Stimulated activated naive CD8-positive, alpha-beta T cell treated with anti-CD3 and anti-CD28 coated beads, Interleukin-15, amount 100 ng/mL, for 72 hours (primary cell): Measurements from ENCODE around the gene LHCGR.
"Not testable (repeated sequence)": the region's sequence is repeated elsewhere in the genome, so short reads cannot be mapped to it uniquely, and the experiment has no call there.

Experiments used
- ATAC-seq: fragments of 150-1000 bp; cut with Tn5 transposase; 2 replicates; pipeline ENCODE4 v1.10.0; 2021; ENCODE audit warnings: mild to moderate bottlenecking, moderate library complexity
- DNase-seq, 2 donors: peaks; one replicate each; pipeline ENCODE4 v3.0.0; 2021 to 2022
- H3K27ac Mint-ChIP-seq, 2 donors: one replicate each; pipeline ENCODE4 v1.8.0; 2022; ENCODE audit warnings: mild to moderate bottlenecking in 2 of 2, mixed read lengths in 2 of 2, moderate library complexity in 2 of 2
- H3K27me3 Mint-ChIP-seq: one replicate; pipeline ENCODE4 v1.8.0; 2022; ENCODE audit warnings: mixed read lengths
- H3K4me1 Mint-ChIP-seq: one replicate; pipeline ENCODE4 v1.8.0; 2022; ENCODE audit warnings: mild to moderate bottlenecking, mixed read lengths
- H3K4me3 Mint-ChIP-seq, 2 donors: one replicate each; pipeline ENCODE4 v1.8.0; 2022; ENCODE audit warnings: mild to moderate bottlenecking in 2 of 2, mixed read lengths in 2 of 2, moderate library complexity in 1 of 2
- H3K9me3 Mint-ChIP-seq, 2 donors: one replicate each; pipeline ENCODE4 v1.8.0; 2022; ENCODE audit warnings: mixed read lengths in 2 of 2

LHCGR gene

GRCh38 chr2:48756289-48756688, 765 bp upstream of the LHCGR start:
- no peak overlapping the region for H3K27ac Mint-ChIP-seq
- DNase-seq (no peak), ATAC-seq (no peak)
- H3K9me3 Mint-ChIP-seq = no peaks in the 10 kb centered on the region
- H3K27me3 Mint-ChIP-seq = peaks cover 34% of the 10 kb centered on the region
- H3K4me1 Mint-ChIP-seq = peaks cover 6% of the 10 kb centered on the region
- no peak overlapping the region for H3K4me3 Mint-ChIP-seq

DNA sequence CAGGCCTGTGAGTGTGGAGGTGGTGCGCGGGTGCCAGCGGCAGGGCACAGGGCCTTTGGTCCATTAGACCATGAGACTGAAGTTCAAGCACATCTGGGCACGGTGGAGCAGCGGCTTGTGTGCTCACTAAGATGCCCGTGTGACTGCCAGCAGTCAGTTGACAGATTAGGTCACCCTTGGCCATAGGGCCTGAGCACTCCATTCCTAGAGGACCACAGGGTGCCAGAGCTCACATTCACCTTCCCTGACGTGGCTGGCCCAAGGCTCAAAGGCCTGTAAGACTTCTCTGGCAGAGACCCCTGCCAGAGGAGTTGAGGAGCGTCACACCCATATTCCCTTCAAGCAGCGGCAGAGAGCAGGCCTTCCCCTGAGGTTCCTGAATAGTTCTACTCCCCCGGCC, 650 bp downstream of the LHCGR start:
- no peak overlapping the region for H3K4me3 Mint-ChIP-seq
- no peaks in the 10 kb centered on the region for H3K9me3 Mint-ChIP-seq
- ATAC-seq = no peak
- H3K27me3 Mint-ChIP-seq = peaks cover 34% of the 10 kb centered on the region
- H3K27ac Mint-ChIP-seq = no peak overlapping the region
- peaks cover 6% of the 10 kb centered on the region for H3K4me1 Mint-ChIP-seq
- no peak for DNase-seq

DNA sequence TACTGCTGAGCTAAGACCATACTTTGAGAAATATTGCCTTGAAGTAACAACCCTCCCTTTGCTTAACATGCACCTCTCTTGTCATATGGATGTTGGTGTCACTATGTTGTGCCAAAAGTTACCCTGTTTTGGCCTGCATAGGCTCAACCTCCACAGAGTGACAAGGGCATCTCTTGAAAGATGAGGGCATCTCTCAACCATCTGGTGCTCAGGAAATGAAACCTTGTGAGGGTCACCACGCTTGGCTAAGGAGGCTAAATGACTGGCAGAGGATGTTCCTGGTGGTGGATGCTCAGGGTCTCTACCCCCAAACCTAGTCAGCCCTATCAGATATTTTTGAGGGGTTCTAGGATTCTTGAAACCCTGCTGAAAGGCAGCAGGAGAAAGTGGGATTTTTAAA, 2.3 kb downstream of the LHCGR start:
- Mint-ChIP-seq H3K27ac (no peak overlapping the region), H3K4me3 (no peak overlapping the region), H3K9me3 (no peaks in the 10 kb centered on the region), H3K27me3 (peaks cover 34% of the 10 kb centered on the region), H3K4me1 (peaks cover 6% of the 10 kb centered on the region)
- DNase-seq = no peak
- peak; percentile 26 for ATAC-seq

- Mint-ChIP-seq H3K4me1 (no peaks in the 10 kb centered on the region), H3K27me3 (peaks cover 14% of the 10 kb centered on the region), H3K9me3 (no peaks in the 10 kb centered on the region), H3K4me3 (no peak overlapping the region), H3K27ac (no peak overlapping the region)
- DNase-seq (no peak), ATAC-seq (no peak)
Observed at GRCh38 chr2:48750128-48750739, 5.3 kb downstream of the LHCGR start.

- DNase-seq = no peak
- Mint-ChIP-seq H3K27me3 (peaks cover 6% of the 10 kb centered on the region), H3K27ac (no peak overlapping the region), H3K4me3 (no peak overlapping the region), H3K4me1 (no peaks in the 10 kb centered on the region), H3K9me3 (no peaks in the 10 kb centered on the region)
- ATAC-seq = no peak
Observed at GRCh38 chr2:48749291-48750127, 6.0 kb downstream of the LHCGR start.

- no peak overlapping the region for H3K27ac Mint-ChIP-seq
- no peaks in the 10 kb centered on the region for H3K9me3 Mint-ChIP-seq
- DNase-seq (no peak), ATAC-seq (no peak)
- no peaks in the 10 kb centered on the region for H3K4me1 Mint-ChIP-seq
- H3K4me3 Mint-ChIP-seq = no peak overlapping the region
- H3K27me3 Mint-ChIP-seq = no peaks in the 10 kb centered on the region
Observed at GRCh38 chr2:48747319-48747718, 8.2 kb downstream of the LHCGR start.

DNA sequence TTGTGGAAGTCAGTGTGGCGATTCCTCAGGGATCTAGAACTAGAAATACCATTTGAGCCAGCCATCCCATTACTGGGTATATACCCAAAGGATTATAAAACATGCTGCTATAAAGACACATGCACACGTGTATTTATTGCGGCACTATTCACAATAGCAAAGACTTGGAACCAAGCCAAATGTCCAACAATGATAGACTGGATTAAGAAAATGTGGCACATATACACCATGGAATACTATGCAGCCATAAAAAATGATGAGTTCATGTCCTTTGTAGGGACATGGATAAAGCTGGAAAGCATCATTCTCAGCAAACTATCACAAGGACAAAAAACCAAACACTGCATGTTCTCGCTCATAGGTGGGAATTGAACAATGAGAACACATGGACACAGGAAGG, 16.3 kb downstream of the LHCGR start:
- H3K27ac Mint-ChIP-seq, H3K27me3 Mint-ChIP-seq, H3K9me3 Mint-ChIP-seq, ATAC-seq, H3K4me1 Mint-ChIP-seq, DNase-seq, H3K4me3 Mint-ChIP-seq: not testable (repeated sequence)

DNA sequence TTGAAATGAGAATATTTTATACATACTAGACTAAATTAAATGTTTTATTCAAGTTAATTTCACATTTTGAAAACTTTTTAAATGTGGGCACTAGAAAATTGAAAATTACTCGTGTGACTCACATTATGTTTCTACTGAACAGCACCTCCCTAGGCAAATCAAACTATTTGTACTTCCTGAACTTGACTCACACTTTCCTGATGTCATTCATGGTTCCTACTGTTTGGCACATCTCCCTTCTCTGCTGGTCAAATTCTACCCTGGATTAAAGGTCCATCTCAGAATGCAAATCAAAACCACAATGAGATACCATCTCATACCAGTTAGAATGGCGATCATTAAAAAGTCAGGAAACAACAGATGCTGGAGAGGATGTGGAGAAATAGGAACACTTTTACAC, 16.7 kb downstream of the LHCGR start:
- H3K27me3 Mint-ChIP-seq = no peaks in the 10 kb centered on the region
- DNase-seq (no peak), ATAC-seq (no peak)
- H3K27ac Mint-ChIP-seq = no peak overlapping the region
- peaks cover 5 to 8% of the 10 kb centered on the region in 2 donors for H3K9me3 Mint-ChIP-seq
- no peak overlapping the region for H3K4me3 Mint-ChIP-seq
- no peaks in the 10 kb centered on the region for H3K4me1 Mint-ChIP-seq

- H3K4me3 Mint-ChIP-seq = no peak overlapping the region
- H3K9me3 Mint-ChIP-seq = peaks cover 5 to 8% of the 10 kb centered on the region in 2 donors
- no peak for DNase-seq
- H3K27me3 Mint-ChIP-seq = peaks cover 8% of the 10 kb centered on the region
- ATAC-seq = no peak
- no peaks in the 10 kb centered on the region for H3K4me1 Mint-ChIP-seq
- peak overlapping the region in 1 of 2 donors; percentile 29 for H3K27ac Mint-ChIP-seq
Observed at GRCh38 chr2:48736251-48736650, 19.3 kb downstream of the LHCGR start.

- ATAC-seq (no peak), DNase-seq (no peak)
- Mint-ChIP-seq H3K4me3 (no peak overlapping the region), H3K9me3 (peaks cover 5 to 8% of the 10 kb centered on the region in 2 donors), H3K27ac (no peak overlapping the region), H3K27me3 (peaks cover 8% of the 10 kb centered on the region), H3K4me1 (no peaks in the 10 kb centered on the region)
Observed at GRCh38 chr2:48734576-48735303, 20.8 kb downstream of the LHCGR start.

DNA sequence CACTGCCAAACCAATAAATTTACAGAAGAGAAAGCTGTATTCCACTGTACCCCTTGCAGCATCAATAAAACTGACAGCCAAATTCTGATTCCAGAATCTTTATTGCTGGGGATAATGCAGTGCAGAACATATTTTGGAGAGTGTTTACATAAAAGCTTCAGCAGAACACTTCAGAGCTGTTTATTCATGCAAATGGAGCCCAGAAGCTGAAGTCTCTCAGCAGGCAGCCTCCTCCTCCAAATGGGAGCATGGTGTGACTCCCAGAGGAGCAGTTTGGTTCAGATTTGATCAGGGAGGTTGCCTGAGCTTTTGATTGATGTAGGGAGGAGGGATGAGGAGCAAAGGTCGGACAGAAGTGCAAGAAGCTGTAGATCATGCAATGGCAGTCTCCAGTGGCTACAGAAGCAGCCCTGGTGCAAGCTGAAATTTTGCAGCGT, 22.4 kb downstream of the LHCGR start:
- ATAC-seq (no peak), DNase-seq (no peak)
- peaks cover under 1 to 8% of the 10 kb centered on the region in 2 donors for H3K9me3 Mint-ChIP-seq
- H3K27ac Mint-ChIP-seq = no peak overlapping the region
- H3K4me3 Mint-ChIP-seq = no peak overlapping the region
- H3K27me3 Mint-ChIP-seq = peaks cover 8% of the 10 kb centered on the region
- H3K4me1 Mint-ChIP-seq = no peaks in the 10 kb centered on the region

DNA sequence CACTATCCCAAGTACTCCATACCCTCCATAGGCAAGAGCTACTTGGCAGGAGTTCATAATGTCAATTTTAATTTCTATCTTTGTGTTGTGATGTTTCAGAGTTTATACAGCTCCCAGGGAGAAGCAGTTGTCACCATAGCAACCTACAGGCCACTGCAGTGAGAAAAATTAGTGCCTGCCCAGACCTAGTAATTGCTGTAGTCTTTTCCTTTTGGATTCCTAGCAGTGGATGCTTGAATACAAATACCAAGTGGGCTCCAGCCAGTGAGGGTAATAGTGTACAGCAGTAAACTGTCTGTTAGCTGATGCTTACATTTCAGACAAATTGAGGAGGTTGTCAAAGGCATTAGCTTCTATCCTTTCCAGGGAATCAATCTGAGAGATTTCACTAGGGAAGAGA, 26.7 kb downstream of the LHCGR start:
- ATAC-seq = no peak
- H3K27ac Mint-ChIP-seq = no peak overlapping the region

DNA sequence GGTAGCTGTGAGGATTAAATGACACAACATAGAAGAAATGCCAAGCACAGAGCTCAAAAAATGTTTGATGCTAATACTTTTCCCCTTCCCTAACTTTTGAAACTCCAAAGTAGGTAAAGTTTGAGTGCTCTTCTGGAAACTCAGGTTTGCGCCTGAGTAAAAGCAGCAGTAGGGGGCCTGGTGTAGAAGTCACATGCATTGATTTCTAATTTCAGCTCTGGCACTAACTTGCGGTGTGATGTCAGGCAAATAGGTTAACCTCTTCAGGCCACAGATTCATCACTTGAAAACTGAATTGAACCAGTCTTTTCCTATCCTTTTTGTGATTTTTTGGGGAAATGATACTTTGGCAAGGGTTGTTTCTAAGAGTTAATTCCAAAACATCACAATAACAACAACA, 27.2 kb downstream of the LHCGR start:
- H3K27me3 Mint-ChIP-seq = peaks cover 8% of the 10 kb centered on the region
- DNase-seq = no peak

More for the DNA sequence above, 26.7 kb downstream of the LHCGR start:
- no peak for DNase-seq
- Mint-ChIP-seq H3K9me3 (no peaks in the 10 kb centered on the region), H3K4me1 (no peaks in the 10 kb centered on the region), H3K4me3 (no peak overlapping the region), H3K27me3 (peaks cover 8% of the 10 kb centered on the region)

GRCh38 chr2:48727560-48727959, 28.0 kb downstream of the LHCGR start:
- H3K4me3 Mint-ChIP-seq = no peak overlapping the region
- H3K4me1 Mint-ChIP-seq = no peaks in the 10 kb centered on the region
- no peaks in the 10 kb centered on the region for H3K9me3 Mint-ChIP-seq
- no peak for ATAC-seq
- DNase-seq = no peak
- H3K27me3 Mint-ChIP-seq = peaks cover 8% of the 10 kb centered on the region
- no peak overlapping the region for H3K27ac Mint-ChIP-seq

More for the DNA sequence above, 27.2 kb downstream of the LHCGR start:
- H3K4me3 Mint-ChIP-seq = no peak overlapping the region
- H3K4me1 Mint-ChIP-seq = no peaks in the 10 kb centered on the region
- no peak for ATAC-seq
- H3K9me3 Mint-ChIP-seq = no peaks in the 10 kb centered on the region
- H3K27ac Mint-ChIP-seq = no peak overlapping the region

- no peaks in the 10 kb centered on the region for H3K27me3 Mint-ChIP-seq
- H3K4me1 Mint-ChIP-seq = no peaks in the 10 kb centered on the region
- DNase-seq = no peak
- H3K9me3 Mint-ChIP-seq = no peaks in the 10 kb centered on the region
- H3K4me3 Mint-ChIP-seq = no peak overlapping the region
- peak; percentile 12 for ATAC-seq
- H3K27ac Mint-ChIP-seq = no peak overlapping the region
Observed at GRCh38 chr2:48725696-48726494, 29.6 kb downstream of the LHCGR start.
